Keratinocyte (primary cell): ENCODE measurements around the gene CD109.

Source experiments
- EZH2 ChIP-seq: IDR thresholded peaks from one replicate; pipeline ENCODE4 v1.6.1; 2012; ENCODE audit warnings: inconsistent platforms, mild to moderate bottlenecking, low read length, moderate library complexity
- TF ChIP-seq, protein P1 (sequence below), 3 experiments: IDR thresholded peaks in 1 of 3; conservative IDR thresholded peaks in 1 of 3; optimal IDR thresholded peaks in 1 of 3; 2 replicates in 2 of 3; 3 replicates in 1 of 3; pipeline versions ENCODE3 to v1.5.1; 2011; ENCODE audit warnings: low read length in 3 of 3, mild to moderate bottlenecking in 3 of 3, moderate library complexity in 2 of 3, control low read depth in 1 of 3, inconsistent platforms in 1 of 3; ENCODE audit not compliant: insufficient read depth in 2 of 3; ENCODE audit errors: extremely low read depth in 1 of 3

DNA sequence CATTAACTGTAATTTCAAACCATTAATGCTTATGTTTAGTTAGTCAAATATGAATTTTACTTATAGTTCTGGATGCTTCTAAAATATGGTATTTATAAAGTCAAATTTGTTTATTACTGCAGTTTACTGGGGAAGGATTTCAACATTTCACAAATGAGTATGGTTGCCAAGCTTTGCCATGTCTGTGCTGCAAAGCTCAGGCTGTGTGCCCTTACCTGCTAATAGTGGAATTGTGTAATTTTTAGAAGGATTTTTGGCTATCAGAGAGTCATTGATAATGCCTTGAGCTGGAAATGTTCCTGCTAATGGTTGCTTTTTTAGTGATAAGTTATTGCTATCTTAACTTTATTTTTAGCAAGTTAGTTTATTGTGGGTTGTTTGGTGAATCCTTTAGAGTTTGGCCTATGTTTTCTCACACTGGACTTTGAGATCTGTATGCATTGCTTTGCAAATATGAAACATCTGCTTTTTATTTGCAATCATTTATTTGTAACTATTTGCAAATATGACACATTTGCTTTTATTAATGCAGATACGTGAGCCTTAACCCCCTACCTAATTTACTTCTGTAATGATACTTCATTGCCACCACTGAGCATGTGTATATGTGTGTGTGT lies 105.8 kb downstream of the CD109 start:
- TF ChIP-seq, protein P1, sequence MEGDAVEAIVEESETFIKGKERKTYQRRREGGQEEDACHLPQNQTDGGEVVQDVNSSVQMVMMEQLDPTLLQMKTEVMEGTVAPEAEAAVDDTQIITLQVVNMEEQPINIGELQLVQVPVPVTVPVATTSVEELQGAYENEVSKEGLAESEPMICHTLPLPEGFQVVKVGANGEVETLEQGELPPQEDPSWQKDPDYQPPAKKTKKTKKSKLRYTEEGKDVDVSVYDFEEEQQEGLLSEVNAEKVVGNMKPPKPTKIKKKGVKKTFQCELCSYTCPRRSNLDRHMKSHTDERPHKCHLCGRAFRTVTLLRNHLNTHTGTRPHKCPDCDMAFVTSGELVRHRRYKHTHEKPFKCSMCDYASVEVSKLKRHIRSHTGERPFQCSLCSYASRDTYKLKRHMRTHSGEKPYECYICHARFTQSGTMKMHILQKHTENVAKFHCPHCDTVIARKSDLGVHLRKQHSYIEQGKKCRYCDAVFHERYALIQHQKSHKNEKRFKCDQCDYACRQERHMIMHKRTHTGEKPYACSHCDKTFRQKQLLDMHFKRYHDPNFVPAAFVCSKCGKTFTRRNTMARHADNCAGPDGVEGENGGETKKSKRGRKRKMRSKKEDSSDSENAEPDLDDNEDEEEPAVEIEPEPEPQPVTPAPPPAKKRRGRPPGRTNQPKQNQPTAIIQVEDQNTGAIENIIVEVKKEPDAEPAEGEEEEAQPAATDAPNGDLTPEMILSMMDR (optimal IDR thresholded peaks at IDR 0.05 in 1 of 3, IDR thresholded peaks at IDR 0.05 in 1 of 3, conservative IDR thresholded peaks at IDR 0.05 in 1 of 3; ENCODE audit: extremely low read depth in 1 of 3, insufficient read depth in 2 of 3, low read length in 3 of 3): no peak
- no peak for TF ChIP-seq EZH2
